IPS-11a (cell line): ENCODE results near the gene PFN3.
"Not testable (repeated sequence)": the region's sequence is repeated elsewhere in the genome, so short reads cannot be mapped to it uniquely, and the experiment has no call there.

Source experiments
- H3K4me3 ChIP-seq: one replicate; pipeline ENCODE4 v1.5.1; 2013; ENCODE audit warnings: low read depth, low read length, control low read depth

PFN3 gene

DNA sequence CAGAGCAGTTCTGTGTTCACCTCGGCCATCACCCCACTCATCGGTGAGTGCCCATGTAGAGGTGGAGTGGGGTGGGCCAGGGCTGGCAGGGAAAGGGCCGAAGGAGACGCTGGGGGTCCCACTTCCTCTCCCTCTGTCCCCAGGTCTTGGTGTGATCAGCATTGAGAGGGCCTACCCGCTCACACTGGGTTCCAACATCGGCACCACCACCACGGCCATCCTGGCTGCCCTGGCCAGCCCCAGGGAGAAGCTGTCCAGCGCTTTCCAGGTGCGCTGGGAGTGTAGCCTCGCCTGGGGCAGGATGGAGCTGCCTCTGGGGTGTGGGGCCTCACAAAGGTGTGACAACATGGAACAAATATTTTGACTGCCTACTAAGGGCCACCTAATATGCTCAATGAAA lies 3.7 kb downstream of the PFN3 start:
- no peak overlapping the region for H3K4me3 ChIP-seq

DNA sequence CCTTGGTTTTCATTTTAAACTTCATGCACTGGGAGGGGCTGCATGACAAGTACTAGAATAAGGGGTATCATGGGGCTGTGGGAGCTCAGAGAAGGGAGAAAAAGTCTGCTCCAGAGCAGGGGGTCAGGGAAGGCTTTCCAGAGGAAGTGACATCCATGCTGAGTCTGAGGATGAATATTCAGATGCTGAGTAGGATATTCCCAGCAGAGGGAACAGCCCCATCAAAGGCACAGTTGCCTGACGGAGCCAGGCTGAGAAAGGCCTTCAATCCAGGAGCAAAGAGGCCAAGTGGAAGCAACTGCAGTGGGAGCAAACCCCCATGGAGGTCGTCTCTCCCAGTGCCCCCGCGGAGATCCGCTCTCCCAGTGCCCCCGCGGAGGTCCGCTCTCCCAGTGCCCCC lies 4.4 kb downstream of the PFN3 start:
- H3K4me3 ChIP-seq = no peak overlapping the region

DNA sequence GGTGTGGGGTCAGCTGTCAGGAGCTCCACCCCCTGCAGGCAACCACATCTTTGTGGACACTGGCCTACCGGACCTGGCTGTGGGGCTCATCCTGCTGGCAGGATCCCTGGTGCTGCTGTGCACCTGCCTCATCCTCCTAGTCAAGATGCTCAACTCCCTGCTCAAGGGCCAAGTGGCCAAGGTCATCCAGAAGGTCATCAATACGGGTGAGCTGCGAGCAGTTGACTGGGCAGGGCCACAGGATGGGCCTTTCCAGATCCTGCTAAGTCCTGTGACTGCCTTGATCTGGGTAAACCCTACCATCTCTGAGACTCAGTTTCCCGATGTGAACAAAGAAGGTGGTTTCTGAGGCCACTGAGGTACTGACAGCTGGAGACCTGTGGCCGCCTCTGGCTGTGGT lies 6.5 kb downstream of the PFN3 start:
- no peak overlapping the region for H3K4me3 ChIP-seq

DNA sequence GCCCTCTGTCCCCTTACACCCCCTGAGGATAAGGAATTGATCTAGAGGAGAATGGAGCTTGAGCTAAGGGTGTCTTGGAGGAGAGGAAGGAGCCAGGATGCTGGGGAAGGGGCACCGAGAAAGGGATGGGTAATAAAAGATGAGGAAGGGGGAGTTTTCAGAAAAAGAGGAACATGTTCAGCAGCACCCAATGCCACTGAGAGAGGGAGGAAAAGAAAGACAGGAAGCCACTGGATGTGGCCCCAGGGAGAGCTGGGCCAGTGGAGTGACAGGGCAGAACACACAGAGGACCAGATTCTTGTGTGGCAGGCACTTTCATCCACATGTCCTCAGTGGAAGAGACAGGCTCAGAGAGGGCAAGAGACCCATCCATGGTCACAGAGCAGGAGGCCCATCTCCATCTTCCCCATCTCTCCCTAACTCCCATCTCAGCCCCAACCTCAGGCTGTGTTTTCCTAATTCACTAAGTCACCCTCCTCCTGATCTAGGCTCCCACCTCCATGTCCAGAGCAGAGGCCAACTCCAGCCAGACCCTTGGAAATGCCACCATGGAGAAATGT lies 7.2 kb downstream of the PFN3 start:
- H3K4me3 ChIP-seq = no peak overlapping the region

DNA sequence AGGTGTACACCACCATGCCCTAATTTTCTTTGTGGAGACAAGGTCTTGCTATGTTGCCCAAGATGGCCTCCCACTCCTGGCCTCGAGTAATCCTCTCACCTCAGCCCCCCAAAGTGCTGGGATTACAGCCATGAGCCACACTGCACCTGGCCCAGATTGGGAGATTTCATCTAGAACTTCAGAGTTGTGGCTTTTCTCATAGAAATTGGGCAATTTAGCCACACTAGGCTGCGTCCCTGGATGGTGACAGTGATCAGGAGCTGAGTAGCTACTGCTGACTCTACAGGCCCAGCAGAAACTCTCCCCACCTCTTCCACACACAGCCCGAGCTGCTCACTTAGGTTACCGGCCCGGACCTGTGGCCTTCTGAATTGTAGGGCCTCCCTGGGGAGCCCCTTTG lies 7.7 kb downstream of the PFN3 start:
- H3K4me3 ChIP-seq = no peak overlapping the region

DNA sequence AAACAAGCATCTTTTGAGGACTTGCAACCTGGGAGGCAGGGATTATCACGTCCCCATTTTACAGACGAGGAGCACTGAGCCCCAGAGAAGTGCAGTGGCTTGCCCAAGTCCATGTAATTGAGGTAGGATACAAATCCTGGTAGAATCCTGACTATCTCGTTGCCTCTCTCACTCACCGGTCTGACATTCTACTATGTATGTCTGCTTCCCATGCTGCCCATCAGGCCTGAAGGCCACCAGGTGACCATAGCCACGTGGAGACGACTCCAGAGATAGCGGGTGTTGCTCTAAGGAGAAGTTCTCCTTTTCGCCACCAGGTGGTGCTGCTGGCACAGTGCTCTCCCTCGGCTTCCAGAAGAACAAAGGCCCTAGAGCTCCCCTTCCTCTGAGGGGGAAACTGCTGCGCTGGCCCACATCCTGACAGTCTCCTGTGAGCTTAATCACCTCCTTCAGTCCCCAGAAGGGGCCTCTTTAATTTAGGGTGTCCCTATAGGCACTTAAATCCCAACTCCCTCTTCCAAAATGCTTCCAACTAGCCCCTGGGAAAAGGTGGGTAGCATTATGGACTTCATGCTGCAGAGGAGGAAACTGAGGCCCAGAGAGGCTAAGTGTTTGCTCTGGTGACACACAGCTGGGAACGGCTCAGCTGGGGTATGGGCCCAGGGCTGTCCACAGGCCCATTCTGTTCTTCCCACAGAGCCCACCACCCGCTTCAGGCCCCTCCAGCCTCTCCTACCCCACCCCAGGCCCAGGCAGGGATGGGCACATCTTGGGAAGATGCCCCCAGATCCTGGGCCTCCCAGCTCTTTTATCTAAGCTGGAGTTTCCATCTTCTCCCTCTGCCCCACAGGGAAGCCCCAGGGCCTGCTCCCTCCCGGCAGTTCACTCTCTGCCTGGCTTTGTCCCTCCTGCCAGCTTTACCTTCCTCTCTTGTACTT lies 9.8 kb downstream of the PFN3 start:
- no peak overlapping the region for H3K4me3 ChIP-seq

DNA sequence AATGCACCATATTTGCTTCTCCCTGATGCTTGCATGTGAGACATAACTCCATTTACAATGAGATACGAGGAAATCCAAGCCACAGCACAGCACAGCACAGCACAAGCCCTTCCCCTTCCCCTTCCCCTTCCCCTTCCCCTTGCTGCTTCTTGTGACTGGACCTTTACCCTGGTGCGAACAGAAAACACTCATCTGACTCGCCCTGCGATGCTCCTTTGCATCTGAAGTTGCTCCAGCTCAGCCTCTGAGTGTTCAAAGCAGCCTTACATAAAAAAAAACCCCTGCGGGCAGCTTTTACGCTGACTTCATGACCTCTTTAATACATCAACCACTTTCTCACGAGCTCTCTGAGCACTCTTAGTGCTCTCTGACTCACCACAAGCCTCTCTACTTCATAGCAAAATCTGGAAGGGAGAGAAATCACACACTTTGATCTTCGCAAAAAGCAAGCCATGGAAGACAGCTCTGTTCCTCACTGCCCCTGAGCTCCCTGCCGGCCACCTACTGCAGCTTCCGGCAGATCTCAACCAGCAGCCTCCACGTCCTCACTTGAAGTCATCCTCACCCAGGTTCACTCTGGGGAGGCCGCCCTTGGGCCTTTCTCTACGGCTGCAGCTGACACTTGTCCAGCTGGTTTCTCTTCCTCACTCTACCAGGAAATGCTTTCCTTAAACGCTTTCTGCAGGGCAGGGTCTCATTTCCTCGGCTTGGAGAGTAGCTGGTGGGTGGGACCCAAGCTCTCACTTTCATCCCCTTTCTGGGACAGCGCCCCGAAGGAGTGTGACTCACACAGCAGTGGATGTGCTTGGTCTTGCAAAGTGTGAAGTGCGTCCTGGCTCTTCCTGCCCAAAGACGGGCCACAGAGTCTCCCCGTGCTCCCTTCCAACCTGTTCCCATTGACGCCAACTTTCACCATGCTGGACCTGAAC lies 11.0 kb downstream of the PFN3 start:
- H3K4me3 ChIP-seq = no peak overlapping the region

DNA sequence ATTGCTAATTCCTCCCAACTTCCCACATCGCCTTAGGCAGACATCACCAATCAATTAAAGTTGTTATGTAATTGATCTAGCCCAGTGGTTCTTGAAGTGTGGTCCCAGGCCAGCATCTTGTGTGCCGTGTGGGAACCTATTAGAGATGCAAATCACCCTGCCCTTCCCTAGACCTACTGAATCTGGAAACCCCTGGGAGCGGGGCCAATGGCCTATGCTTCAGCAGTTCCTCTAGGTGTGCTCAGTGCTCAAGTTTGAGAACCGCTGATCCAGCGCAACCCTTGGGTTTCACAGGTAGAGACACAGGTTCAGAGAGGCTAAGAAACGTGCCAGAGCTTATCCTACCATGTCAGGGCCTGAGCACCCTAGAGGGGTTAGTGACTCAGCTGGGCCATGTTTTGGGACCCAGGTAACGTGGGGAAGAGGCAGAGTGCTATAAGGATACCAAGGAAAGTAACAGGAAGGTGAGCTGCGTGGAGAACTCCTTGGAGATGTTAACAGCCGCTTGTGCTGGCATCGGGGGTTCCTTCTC lies 11.9 kb downstream of the PFN3 start:
- no peak overlapping the region for H3K4me3 ChIP-seq

DNA sequence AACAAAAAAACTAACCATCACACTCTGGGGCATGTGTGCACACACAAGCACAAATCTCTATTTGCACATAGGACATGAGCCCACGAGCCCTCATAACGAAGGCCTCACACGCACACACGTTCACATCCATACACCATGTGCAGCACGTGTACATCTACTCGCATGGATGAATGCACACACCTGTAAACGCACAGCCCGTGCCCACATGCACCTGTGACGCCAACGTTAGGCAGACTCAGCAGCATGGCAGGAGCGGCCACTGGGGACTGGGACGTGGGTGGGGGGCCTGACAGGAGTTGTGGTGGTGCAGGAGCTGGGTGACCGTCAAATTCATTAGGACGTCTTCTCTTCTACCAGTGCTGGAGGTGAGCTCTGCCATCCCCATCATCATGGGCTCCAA lies 13.1 kb downstream of the PFN3 start:
- H3K4me3 ChIP-seq = no peak overlapping the region

DNA sequence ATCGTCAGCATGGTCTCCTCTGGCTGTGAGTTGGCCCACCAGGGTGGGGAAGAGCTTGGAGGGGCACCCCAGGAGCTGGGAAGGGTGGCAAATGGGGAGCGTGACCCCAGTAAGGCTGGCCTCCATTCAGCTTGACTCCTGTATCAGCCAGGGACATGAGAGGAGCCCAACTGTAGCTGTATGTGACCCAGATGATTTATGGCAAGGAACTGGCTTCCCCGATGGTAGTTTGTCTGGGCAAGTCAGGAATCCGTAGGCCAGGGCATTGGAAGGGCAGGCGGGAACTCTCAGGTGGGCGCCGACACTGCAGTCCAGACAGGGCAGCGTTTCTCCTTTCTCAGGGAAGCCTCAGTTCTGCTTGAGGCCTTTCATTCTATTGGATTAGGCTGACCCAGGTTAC lies 13.9 kb downstream of the PFN3 start:
- H3K4me3 ChIP-seq = no peak overlapping the region

DNA sequence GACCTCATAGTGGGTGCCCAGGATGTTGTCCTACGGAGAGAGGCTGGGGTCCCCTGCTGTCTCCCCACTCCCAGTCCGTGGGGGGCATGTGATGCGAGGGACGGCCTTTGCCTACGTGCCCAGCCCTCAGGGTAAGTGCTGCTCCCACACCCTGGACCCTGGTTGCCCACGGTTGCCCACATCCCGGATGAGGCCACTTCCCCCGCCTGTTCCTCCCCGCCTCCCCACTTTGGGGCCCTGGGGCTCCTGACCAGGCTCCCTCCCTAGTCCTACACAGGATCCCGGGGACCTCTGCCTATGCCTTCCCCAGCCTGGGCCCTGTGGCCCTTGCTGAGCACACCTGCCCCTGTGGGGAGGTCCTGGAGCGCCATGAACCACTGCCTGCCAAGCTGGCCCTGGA lies 14.7 kb downstream of the PFN3 start:
- H3K4me3 ChIP-seq = no peak overlapping the region

DNA sequence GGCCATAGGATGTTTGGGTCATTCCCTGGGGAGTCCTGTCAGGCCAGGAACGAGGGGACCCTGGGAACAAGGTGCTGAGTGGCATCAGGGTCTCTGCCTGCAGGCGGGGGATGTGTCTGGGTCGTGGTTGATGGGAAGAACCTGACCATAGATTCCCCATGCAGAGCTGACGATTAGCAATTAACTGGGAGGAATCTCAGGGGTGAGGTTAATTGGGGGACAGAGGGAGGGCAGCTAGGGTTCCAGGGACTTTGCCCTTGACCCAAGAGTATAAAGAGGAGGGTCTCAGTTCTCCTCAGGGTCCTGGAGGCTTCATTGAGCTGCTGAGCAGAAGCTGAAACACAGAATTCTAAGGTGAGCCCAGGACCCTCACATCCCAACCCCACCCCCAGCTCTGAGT lies 16.3 kb downstream of the PFN3 start, which contains the start of gene SLC34A1:
Gene SLC34A1, plus strand, starts transcription at position 301 of the 400 bp plus-strand sequence. CDS start 1,308 bp downstream, outside the sequence.
- no peak within 1 kb of the TSS for H3K4me3 ChIP-seq

DNA sequence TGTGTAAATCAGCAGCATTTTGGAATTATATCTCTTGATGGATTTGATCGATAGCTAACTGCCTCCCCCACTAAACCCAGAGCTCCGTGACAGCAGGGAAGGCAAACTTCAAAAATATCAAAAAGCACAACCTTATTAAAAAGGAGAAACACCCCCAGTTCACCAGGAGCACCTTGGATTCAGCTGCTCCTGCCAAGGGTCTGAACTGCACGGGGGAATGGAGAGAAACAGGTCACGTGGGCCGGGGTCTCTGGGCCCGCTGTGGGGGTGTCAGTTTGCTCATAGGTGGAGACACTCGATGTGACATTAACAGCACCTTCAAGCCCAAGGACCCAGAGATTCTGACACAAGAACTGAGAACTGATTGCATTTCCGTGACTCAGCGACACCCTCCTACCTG lies 17.3 kb downstream of the PFN3 start:
- H3K4me3 ChIP-seq = no peak overlapping the region

DNA sequence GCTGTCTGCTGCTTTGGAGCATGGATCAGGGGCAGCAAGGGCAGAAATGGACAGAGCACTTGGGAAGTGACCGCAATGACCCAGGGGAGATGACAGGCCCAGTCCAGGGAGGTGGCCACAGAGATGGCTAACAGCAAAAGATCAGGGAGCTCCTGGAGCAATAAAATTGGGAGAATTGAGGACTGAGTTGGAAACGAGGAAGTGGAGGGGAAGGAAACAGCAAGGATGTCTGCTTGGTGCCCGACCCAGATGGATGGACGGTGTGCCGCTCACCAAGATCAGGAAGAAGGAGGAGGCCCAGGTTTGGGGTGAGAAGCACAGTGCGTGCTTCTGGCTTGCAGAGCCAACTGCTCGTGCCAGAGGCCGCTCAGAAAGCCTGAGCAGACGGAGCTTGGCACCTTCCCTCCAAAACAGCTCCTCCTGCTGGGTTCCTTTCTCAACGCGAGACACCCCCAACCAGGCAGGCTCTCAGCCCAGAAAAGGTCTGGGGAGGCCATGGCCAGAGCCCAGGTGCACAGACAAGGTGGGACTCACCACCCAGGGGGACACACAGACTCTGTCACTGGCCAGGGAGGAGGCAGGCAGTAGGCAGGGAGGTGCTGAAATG lies 17.9 kb downstream of the PFN3 start:
- H3K4me3 ChIP-seq = no peak overlapping the region

DNA sequence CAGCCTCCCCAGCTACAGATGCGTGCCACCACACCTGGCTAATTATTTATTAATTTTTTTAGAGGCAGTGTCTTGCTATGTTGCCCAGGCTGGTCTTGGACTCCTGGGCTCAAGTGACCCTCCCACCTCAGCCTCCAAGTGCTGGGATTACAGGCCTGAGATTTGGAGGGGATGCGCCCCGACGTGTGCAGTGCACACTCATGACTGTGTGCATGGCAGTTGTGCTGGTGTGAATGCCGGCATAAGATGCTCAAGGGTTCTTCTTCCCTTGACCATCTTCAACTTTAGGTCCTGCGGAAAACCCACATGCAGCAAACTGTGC lies 19.7 kb downstream of the PFN3 start:
- no peak overlapping the region for H3K4me3 ChIP-seq

DNA sequence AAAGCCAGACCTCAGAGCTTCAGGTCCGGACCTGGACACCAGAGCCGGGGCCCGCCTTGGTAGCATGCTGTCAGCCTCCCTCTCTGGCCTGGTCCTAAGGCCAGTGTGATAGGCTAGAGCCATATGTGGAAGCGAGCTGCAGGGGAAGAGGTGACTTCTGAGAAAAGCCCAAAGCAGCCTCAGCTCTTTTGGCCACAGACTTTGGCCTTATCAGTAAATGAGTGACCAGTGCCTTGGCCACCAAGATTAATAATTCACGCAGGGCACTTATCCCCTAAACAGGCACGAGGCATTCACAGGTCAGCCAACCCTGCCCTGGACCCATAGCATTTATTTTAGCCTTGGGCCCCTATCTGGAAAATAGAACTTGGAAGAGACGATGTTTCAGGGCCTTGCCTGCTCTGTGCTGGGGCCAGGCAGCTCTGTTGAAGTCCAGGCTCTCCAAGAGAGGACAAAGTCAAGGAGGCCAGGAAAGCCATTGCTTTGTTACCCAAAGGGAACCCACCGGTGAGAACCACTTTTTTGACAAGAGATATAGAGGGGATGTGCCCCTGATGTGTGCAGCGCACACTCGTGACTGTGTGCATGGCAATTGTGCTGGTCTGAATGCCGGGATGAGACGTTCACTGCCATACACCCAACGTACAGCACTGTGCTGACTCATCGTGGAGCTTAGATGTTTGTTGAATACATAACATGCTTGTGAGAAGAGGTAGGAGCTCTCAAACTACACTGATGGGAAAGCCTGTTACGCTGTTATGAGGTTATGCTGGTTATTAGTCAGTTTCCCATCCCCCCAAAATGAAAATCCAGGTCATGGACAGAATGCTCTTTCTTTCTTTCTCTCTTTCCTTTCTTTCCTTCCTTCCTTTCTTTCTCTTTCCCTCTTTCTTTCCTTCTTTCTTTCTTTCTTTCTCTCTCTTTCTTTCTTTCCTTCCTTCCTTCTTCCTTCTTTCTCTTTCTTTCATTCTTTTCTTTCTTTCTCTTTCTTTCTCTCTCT lies 21.3 kb downstream of the PFN3 start:
- no peak overlapping the region for H3K4me3 ChIP-seq

DNA sequence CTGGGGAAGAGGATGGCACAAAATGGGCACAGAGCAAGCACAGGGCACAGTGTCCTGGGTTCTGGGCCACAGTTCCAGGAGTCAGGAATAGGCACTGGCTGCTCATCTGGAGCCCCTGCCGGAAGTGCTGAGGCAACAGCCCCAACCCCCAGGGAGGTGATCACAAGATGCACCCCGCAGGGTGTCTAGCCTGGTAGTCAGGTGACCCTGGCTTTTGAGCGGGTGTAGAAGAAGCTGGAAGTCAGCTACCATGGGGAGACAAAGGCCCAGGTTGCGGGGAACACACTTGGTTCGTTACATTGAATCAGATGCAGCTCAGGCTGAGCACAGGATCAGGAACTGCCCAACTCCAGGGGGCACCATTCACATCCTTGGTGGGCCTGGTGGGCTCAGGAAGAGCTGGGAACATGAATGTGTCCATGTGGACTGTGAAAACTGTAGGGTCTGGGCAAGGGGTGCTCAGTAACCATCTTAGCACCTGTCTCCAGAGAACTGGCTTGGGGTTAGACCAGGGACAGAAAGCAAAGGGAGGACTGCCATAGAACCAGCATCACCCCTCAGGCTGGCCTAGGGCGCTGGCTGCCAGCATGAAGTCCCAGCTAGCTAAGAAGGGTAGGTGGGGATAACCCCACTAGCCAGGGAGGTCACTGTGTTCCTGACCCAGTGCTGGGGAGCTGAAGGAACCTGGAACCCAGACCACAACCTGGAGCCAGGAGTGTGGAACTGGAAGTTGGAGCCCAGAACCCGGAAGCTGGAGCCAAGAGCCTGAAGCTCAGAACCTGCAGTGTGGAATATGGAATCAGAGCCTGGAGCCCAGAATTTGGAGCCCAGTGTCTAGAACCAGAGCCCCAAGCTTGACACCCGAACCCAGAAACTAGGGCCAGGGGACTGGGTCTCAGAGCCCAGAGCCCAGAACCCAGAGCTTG lies 22.3 kb downstream of the PFN3 start:
- no peak overlapping the region for H3K4me3 ChIP-seq

DNA sequence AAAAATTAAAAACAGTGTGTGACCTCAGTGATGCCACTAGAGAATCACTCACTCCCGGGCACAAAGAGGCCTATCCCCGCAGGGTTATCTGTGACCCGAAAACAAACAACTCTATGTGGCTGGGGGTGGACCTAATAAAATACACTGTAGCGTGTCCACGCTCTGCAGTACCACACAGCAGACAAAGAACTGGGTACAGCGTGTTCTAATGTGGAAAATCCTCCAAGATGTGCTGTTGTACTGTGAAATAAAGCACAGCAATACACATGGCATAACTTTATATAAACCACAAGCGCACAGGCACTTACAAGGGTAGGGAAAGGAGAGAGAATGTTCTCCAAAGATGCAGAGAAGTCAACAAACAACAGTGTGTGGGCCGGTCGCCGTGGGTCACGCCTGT lies 24.4 kb downstream of the PFN3 start:
- H3K4me3 ChIP-seq = no peak overlapping the region

DNA sequence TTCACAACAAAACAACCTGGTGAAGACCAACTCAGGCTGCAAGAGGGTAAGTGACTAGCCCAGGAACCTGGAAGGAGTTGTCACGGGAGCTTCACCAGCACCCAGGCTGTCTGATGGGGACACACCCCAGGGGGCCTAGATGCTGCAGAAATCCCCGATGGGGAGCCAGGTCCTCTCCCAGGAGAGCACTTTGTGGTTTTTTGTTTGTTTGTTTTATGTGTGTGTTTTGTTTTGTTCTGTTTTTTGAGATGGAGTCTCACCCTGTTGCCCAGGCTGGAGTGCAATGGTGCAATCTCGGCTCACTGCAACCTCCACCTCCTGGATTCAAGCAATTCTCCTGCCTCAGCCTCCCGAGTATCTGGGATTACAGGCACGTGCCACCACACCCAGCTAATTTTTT lies 24.9 kb downstream of the PFN3 start:
- H3K4me3 ChIP-seq = not testable (repeated sequence)
